OCI-LY1 (cell line): ENCODE results near the gene ERCC1.
"Not testable (repeated sequence)": the region's sequence is repeated elsewhere in the genome, so short reads cannot be mapped to it uniquely, and the experiment has no call there.

ENCODE experiments used
- CTCF ChIP-seq: fragments of 200-600 bp; sonication (generic), shearing (Covaris generic); IDR thresholded peaks from 2 replicates; pipeline ENCODE4 v1.5.1; 2017; ENCODE audit warnings: mild to moderate bottlenecking, antibody characterized with exemption, low read length, moderate library complexity, mixed read lengths
- EZH2 ChIP-seq: fragments of 200-600 bp; sonication (generic), shearing (Covaris generic); IDR thresholded peaks from 2 replicates; pipeline ENCODE4 v1.8.0; 2017; ENCODE audit warnings: borderline replicate concordance, mixed run types, mild to moderate bottlenecking, antibody characterized with exemption, low read length, moderate library complexity, mixed read lengths

- TF ChIP-seq EZH2, CTCF: not testable (repeated sequence)
These were observed 8.8 kb upstream of the ERCC1 start for GRCh38 chr19:45432543-45432942.
